DOHH2 (cell line): ENCODE data around the gene CSNK2B.

Experiments
- CTCF ChIP-seq: fragments of 200-600 bp; sonication (generic); IDR thresholded peaks from one replicate; pipeline ENCODE4 v1.5.1; 2014; ENCODE audit warnings: antibody characterized with exemption, mild to moderate bottlenecking, low read depth, low read length; ENCODE audit not compliant: poor library complexity, severe bottlenecking
- EZH2phosphoT487 ChIP-seq: fragments of 200-600 bp; sonication (generic); IDR thresholded peaks from 2 replicates; pipeline ENCODE4 v1.6.1; 2017; ENCODE audit warnings: borderline replicate concordance, mild to moderate bottlenecking, antibody characterized with exemption, low read length, moderate library complexity, mixed read lengths

GRCh38 chr6:31690231-31691077, 24.6 kb downstream of the CSNK2B start:
- no peak for TF ChIP-seq CTCF
- TF ChIP-seq EZH2phosphoT487: no peak
